IPS-18a (cell line): ENCODE results near the gene SCUBE1.

Experiments
- H3K27ac ChIP-seq: one replicate; pipeline ENCODE4 v1.5.1; 2013; ENCODE audit warnings: low read length
- H3K27me3 ChIP-seq: one replicate; pipeline ENCODE4 v1.6.1; 2013; ENCODE audit warnings: mild to moderate bottlenecking, low read length; ENCODE audit not compliant: control insufficient read depth, insufficient read depth
- H3K36me3 ChIP-seq: one replicate; pipeline ENCODE4 v1.6.1; 2013; ENCODE audit warnings: low read depth, low read length; ENCODE audit not compliant: control insufficient read depth
- H3K4me1 ChIP-seq: one replicate; pipeline ENCODE4 v1.6.1; 2013; ENCODE audit warnings: low read depth, low read length; ENCODE audit not compliant: control insufficient read depth
- H3K4me3 ChIP-seq: one replicate; pipeline ENCODE4 v1.5.1; 2013; ENCODE audit warnings: low read length
- H3K9ac ChIP-seq: one replicate; pipeline ENCODE4 v1.6.1; 2013; ENCODE audit warnings: mild to moderate bottlenecking, low read length, moderate library complexity
- H3K9me3 ChIP-seq: one replicate; pipeline ENCODE4 v1.6.1; 2013; ENCODE audit warnings: low read depth, low read length; ENCODE audit not compliant: control insufficient read depth

The SCUBE1 gene

DNA sequence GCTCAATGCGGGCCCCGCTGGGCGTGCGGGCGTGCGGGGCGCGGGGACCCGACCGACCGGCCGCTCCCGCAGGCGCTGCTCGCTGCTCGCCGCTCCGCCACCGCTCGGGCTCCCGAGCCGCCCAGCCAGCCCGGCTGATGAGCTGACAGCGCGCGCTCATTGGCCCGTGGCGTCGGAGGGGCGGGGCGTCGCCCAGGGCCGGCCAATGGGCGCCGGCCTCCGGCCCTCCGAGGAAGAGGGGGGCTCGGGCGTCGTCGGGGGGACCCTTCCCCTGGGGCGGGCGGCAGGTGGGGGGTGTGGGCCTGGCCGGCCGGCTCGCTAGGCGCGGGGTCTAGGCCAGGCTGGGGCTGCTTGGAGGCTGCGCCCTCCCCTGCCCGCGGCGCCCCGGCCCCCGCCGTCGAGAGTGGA is at the start of gene SCUBE1:
SCUBE1 (minus strand) TSS at position 111 of the 408 bp plus-strand sequence. CDS start 111 bp downstream, outside the sequence.
- Histone ChIP-seq H3K27me3 (peaks cover 48% of the 10 kb centered on the region), H3K36me3 (no peaks in the 10 kb centered on the region), H3K9me3 (no peaks in the 10 kb centered on the region), H3K4me3 (peak within 1 kb of the TSS; percentile 37), H3K4me1 (no peaks in the 10 kb centered on the region), H3K9ac (no peak within 1 kb of the TSS), H3K27ac (no peak within 1 kb of the TSS)

DNA sequence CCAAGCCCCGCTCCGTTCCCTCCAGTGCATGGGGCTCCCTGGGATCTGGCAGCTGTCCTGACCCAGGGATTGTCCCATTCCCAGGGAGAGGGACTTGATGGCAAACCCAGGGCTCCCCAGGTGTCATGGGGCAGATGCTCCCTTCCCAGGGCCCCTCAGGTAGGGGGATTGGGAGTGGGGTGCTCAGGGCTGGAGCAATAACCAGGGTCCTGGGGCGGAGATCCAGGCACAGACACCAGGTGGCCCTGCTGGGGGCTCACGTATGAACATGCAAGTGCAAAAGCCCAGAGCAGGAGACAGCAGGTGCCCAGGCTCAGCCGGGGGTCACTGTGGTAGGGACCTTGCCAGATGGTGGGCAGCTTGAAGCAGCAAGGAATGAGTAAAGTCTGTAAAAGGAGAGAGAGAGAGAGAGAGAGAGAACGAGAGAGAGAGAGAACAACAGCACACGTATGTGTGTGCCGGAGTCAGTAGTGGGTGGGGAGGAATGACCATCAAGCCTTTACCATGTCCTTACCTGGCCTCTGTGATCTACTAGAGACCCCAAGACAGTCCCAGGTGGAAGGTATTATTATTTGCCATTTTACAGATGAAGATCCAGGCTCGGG is 49.3 kb upstream of the SCUBE1 start:
- H3K9ac ChIP-seq, result no peak overlapping the region
- H3K36me3 ChIP-seq, result no peaks in the 10 kb centered on the region
- H3K27me3 ChIP-seq, result peaks cover 7% of the 10 kb centered on the region
- no peak overlapping the region for H3K4me3 ChIP-seq
- H3K9me3 ChIP-seq, result no peaks in the 10 kb centered on the region
- H3K27ac ChIP-seq, result no peak overlapping the region
- H3K4me1 ChIP-seq, result peaks cover 7% of the 10 kb centered on the region

- H3K36me3 ChIP-seq, result no peaks in the 10 kb centered on the region
- H3K9ac ChIP-seq, result no peak overlapping the region
- no peak overlapping the region for H3K27ac ChIP-seq
- no peak overlapping the region for H3K4me3 ChIP-seq
- H3K9me3 ChIP-seq, result no peaks in the 10 kb centered on the region
- H3K27me3 ChIP-seq, result peaks cover 15% of the 10 kb centered on the region
- peaks cover 7% of the 10 kb centered on the region for H3K4me1 ChIP-seq
Observed at GRCh38 chr22:43391306-43391705, 48.1 kb upstream of the SCUBE1 start.

GRCh38 chr22:43390872-43391271 is 47.7 kb upstream of the SCUBE1 start:
- Histone ChIP-seq H3K9ac (no peak overlapping the region), H3K9me3 (no peaks in the 10 kb centered on the region), H3K27ac (no peak overlapping the region), H3K4me3 (no peak overlapping the region), H3K27me3 (peaks cover 20% of the 10 kb centered on the region), H3K4me1 (peaks cover 7% of the 10 kb centered on the region), H3K36me3 (no peaks in the 10 kb centered on the region)

- Histone ChIP-seq H3K27ac (no peak overlapping the region), H3K4me1 (peaks cover 7% of the 10 kb centered on the region), H3K9me3 (no peaks in the 10 kb centered on the region), H3K9ac (no peak overlapping the region), H3K4me3 (no peak overlapping the region), H3K36me3 (no peaks in the 10 kb centered on the region), H3K27me3 (peaks cover 24% of the 10 kb centered on the region)
Observed at GRCh38 chr22:43390166-43390565, 47.0 kb upstream of the SCUBE1 start.

GRCh38 chr22:43389227-43389836 is 46.2 kb upstream of the SCUBE1 start:
- Histone ChIP-seq H3K27ac (no peak overlapping the region), H3K9me3 (no peaks in the 10 kb centered on the region), H3K27me3 (peaks cover 28% of the 10 kb centered on the region), H3K4me3 (no peak overlapping the region), H3K9ac (no peak overlapping the region), H3K4me1 (peaks cover 7% of the 10 kb centered on the region), H3K36me3 (no peaks in the 10 kb centered on the region)

DNA sequence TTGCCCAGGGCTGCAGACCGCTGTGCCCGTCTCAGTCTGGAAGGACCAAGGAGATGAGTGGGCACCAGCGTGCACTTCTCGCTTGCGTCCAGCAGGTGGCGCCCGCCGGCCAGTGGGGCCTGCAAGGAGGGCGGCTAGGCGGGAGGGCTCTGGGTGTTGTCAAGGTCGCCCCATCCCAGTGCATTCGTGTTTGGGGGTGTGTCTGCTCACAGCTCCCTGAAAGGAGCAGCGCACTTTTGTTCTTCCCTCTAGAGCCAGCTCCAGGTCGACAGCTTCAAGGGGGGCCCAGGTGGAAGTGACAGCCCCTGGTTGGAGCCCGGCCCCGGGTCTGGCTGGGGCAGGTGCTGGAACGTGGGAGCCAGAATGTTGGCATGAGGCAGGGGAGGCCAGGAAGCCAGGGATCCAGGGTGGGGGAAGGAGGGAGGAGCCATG is 45.3 kb upstream of the SCUBE1 start:
- H3K4me3 ChIP-seq, result no peak overlapping the region
- peaks cover 28% of the 10 kb centered on the region for H3K27me3 ChIP-seq
- peaks cover 7% of the 10 kb centered on the region for H3K4me1 ChIP-seq
- no peaks in the 10 kb centered on the region for H3K36me3 ChIP-seq
- H3K27ac ChIP-seq, result no peak overlapping the region
- no peak overlapping the region for H3K9ac ChIP-seq
- H3K9me3 ChIP-seq, result no peaks in the 10 kb centered on the region

GRCh38 chr22:43387815-43388214 is 44.6 kb upstream of the SCUBE1 start:
- H3K9ac ChIP-seq, result no peak overlapping the region
- H3K36me3 ChIP-seq, result no peaks in the 10 kb centered on the region
- H3K27me3 ChIP-seq, result peaks cover 28% of the 10 kb centered on the region
- no peak overlapping the region for H3K4me3 ChIP-seq
- no peaks in the 10 kb centered on the region for H3K9me3 ChIP-seq
- H3K27ac ChIP-seq, result no peak overlapping the region
- peaks cover 7% of the 10 kb centered on the region for H3K4me1 ChIP-seq

DNA sequence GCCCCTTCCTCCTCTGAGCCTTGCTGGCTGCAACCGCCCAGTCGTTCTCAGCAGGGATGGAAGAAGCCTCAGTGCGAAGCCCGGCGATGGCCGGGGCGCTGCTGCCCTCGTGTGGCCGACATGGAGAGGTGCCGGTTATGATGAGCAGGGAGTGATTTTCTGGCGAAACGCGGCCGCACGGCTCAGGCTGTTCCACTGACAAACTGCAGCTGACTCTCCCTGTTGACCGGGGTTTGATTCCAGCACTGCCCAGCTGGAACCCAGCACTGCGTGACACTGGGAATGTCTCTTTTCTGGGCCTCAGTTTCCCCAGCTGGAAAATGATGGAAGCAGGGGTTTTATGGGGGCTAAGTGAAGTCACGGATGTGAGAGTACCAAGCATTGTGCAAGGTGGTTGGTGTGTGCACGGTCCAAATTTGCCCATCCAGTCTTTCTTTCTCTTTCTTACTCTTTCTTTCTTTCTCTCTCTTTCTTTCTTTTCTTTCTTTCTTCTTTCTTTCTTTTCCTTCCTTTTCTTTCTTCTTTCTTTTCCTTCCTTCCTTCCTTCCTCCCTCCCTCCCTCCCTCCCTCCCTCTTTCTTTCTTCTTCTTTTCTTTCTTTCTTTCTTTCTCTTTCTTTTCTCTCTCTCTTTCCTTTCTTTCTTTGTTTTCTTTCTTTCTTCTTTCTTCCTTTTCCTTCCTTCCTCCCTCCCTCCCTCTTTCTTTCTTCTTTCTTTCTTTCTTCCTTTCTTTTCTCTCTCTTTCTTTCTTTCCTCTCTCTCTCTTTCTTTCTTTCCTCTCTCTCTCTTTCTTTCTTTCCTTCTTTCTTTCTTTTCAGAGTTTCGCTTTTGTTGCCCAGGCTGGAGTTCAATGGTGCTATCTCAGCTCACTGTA is 42.8 kb upstream of the SCUBE1 start:
- H3K4me1 ChIP-seq, result peaks cover 7% of the 10 kb centered on the region
- no peaks in the 10 kb centered on the region for H3K36me3 ChIP-seq
- H3K4me3 ChIP-seq, result no peak overlapping the region
- H3K27me3 ChIP-seq, result peaks cover 28% of the 10 kb centered on the region
- H3K27ac ChIP-seq, result no peak overlapping the region
- H3K9ac ChIP-seq, result no peak overlapping the region
- H3K9me3 ChIP-seq, result no peaks in the 10 kb centered on the region

- H3K4me1 ChIP-seq, result peaks cover 7% of the 10 kb centered on the region
- no peaks in the 10 kb centered on the region for H3K36me3 ChIP-seq
- H3K9me3 ChIP-seq, result no peaks in the 10 kb centered on the region
- no peak overlapping the region for H3K4me3 ChIP-seq
- peaks cover 28% of the 10 kb centered on the region for H3K27me3 ChIP-seq
- no peak overlapping the region for H3K9ac ChIP-seq
- no peak overlapping the region for H3K27ac ChIP-seq
Observed at GRCh38 chr22:43384863-43385262, 41.7 kb upstream of the SCUBE1 start.

GRCh38 chr22:43381693-43382092 is 38.5 kb upstream of the SCUBE1 start:
- Histone ChIP-seq H3K36me3 (no peaks in the 10 kb centered on the region), H3K9me3 (no peaks in the 10 kb centered on the region), H3K4me1 (no peaks in the 10 kb centered on the region), H3K9ac (no peak overlapping the region), H3K27me3 (peaks cover 14% of the 10 kb centered on the region), H3K4me3 (no peak overlapping the region), H3K27ac (no peak overlapping the region)
